Measurements from ENCODE around the gene PAXX.
"Not testable (repeated sequence)": the region's sequence is repeated elsewhere in the genome, so short reads cannot be mapped to it uniquely, and the experiment has no call there.

Gene PAXX

GRCh38 chr9:137019891-137020683, 27.9 kb downstream of the PAXX start:
- no peak for DNase-seq

GRCh38 chr9:137020771-137021567, 28.7 kb downstream of the PAXX start:
- DNase-seq = no peak

- DNase-seq = no peak
Observed at GRCh38 chr9:137021568-137021978, 29.4 kb downstream of the PAXX start.

GRCh38 chr9:137021979-137022661, 29.9 kb downstream of the PAXX start:
- peak; percentile 74 for DNase-seq

GRCh38 chr9:137022662-137023008, 30.4 kb downstream of the PAXX start:
- DNase-seq = no peak

- no peak for DNase-seq
Observed at GRCh38 chr9:137023157-137023556, 30.9 kb downstream of the PAXX start.

- DNase-seq = no peak
Observed at GRCh38 chr9:137023583-137023991, 31.4 kb downstream of the PAXX start.

GRCh38 chr9:137025517-137025966, 33.3 kb downstream of the PAXX start:
- peak; percentile 32 for DNase-seq

GRCh38 chr9:137026384-137026783, 34.2 kb downstream of the PAXX start:
- no peak for DNase-seq

GRCh38 chr9:137026828-137027227, 34.6 kb downstream of the PAXX start:
- DNase-seq = peak; percentile 28

- peak; percentile 28 for DNase-seq
Observed at GRCh38 chr9:137027369-137028262, 35.4 kb downstream of the PAXX start, which contains the start of gene ABCA2. Gene ABCA2, minus strand, starts transcription at chr9:137028237. Its CDS starts 97 bp downstream, at chr9:137028140.

GRCh38 chr9:137028263-137029057, 36.2 kb downstream of the PAXX start:
- DNase-seq = peak; percentile 79

GRCh38 chr9:137029058-137029936, 37.1 kb downstream of the PAXX start:
- DNase-seq = peak; percentile 78

- DNase-seq = peak; percentile 32
Observed at GRCh38 chr9:137030006-137030405, 37.8 kb downstream of the PAXX start.

- peak; percentile 47 for DNase-seq
Observed at GRCh38 chr9:137030538-137031527, 38.6 kb downstream of the PAXX start.

- peak; percentile 34 for DNase-seq
Observed at GRCh38 chr9:137031904-137032640, 39.9 kb downstream of the PAXX start, which contains the start of gene FUT7. Gene FUT7, minus strand, starts transcription at chr9:137032088. Its CDS starts 97 bp downstream, at chr9:137031991.

- DNase-seq = no peak
Observed at GRCh38 chr9:137032858-137033257, 40.6 kb downstream of the PAXX start.

GRCh38 chr9:137033481-137033880, 41.3 kb downstream of the PAXX start:
- not testable (repeated sequence) for DNase-seq

Data from activated T-cell treated with anti-CD3 and anti-CD28 coated beads, Interleukin-2, amount 50 U/mL, for 1 hour (primary cell).